HL-60 (cell line): Measurements from ENCODE around the gene CBLC.

Experiments used
- DNase-seq, 2 experiments: peaks; one replicate each; pipeline ENCODE4 v3.0.0-alpha.2; 2010 to 2020; ENCODE audit warnings: low read depth in 1 of 2, low spot score in 1 of 2
- H3K27ac ChIP-seq: fragments of 250-450 bp; sonication (Bioruptor Pico); replicated peaks from 2 replicates; pipeline ENCODE4 v1.5.1; 2020; ENCODE audit warnings: mild to moderate bottlenecking, moderate library complexity
- H3K27me3 ChIP-seq: fragments of 250-450 bp; sonication (Bioruptor Pico); 2 replicates; pipeline ENCODE4 v1.5.1; 2021; ENCODE audit warnings: mild to moderate bottlenecking, moderate library complexity; ENCODE audit not compliant: insufficient read depth, poor library complexity, severe bottlenecking
- H3K4me3 ChIP-seq: replicated peaks from 2 replicates; pipeline ENCODE4 v1.5.1; 2011; ENCODE audit warnings: mild to moderate bottlenecking, control low read depth, low read length; ENCODE audit not compliant: insufficient read depth
- CTCF ChIP-seq: IDR thresholded peaks from one replicate; pipeline ENCODE4 v1.5.1; 2011; ENCODE audit warnings: low read length, control low read depth, inconsistent platforms; ENCODE audit not compliant: insufficient read depth
- GABPA ChIP-seq: IDR thresholded peaks from 2 replicates; pipeline ENCODE4 v1.6.1; 2012; ENCODE audit warnings: low read depth
- POLR2AphosphoS5 ChIP-seq: IDR thresholded peaks from 2 replicates; pipeline ENCODE4 v1.6.1; 2012; ENCODE audit warnings: low read depth
- REST ChIP-seq: IDR thresholded peaks from 2 replicates; pipeline ENCODE4 v1.6.1; 2012; ENCODE audit warnings: low read depth; ENCODE audit not compliant: insufficient replicate concordance
- SPI1 ChIP-seq: IDR thresholded peaks from 2 replicates; pipeline ENCODE4 v1.6.1; 2012; ENCODE audit warnings: low read depth, mild to moderate bottlenecking, borderline replicate concordance

CBLC gene

GRCh38 chr19:44758596-44758995 lies 19.1 kb upstream of the CBLC start:
- H3K4me3 ChIP-seq, result no peak overlapping the region
- DNase-seq, result no peak
- H3K27ac ChIP-seq, result no peak overlapping the region
- H3K27me3 ChIP-seq, result no peaks in the 10 kb centered on the region
- TF ChIP-seq GABPA (no peak), POLR2AphosphoS5 (no peak), CTCF (no peak), REST (no peak), SPI1 (no peak)

GRCh38 chr19:44759083-44759804 lies 18.4 kb upstream of the CBLC start:
- Histone ChIP-seq H3K4me3 (no peak overlapping the region), H3K27me3 (no peaks in the 10 kb centered on the region), H3K27ac (no peak overlapping the region)
- TF ChIP-seq SPI1, result no peak
- TF ChIP-seq POLR2AphosphoS5, result no peak
- TF ChIP-seq GABPA, result no peak
- TF ChIP-seq REST, result no peak
- TF ChIP-seq CTCF, result no peak
- no peak for DNase-seq

- Histone ChIP-seq H3K27ac (no peak overlapping the region), H3K4me3 (no peak overlapping the region), H3K27me3 (no peaks in the 10 kb centered on the region)
- no peak for DNase-seq
- no peak for TF ChIP-seq CTCF
- TF ChIP-seq REST, result no peak
- no peak for TF ChIP-seq POLR2AphosphoS5
- no peak for TF ChIP-seq GABPA
- TF ChIP-seq SPI1, result no peak
These were observed 15.7 kb upstream of the CBLC start for GRCh38 chr19:44762038-44762437.
